Gastrocnemius medialis (tissue), 4 donors: ENCODE results near the gene CD2BP2. TPM values are rescaled to one million over a fixed set of nuclear protein-coding genes. Genes with fewer than 3 reads are reported as not detected.
A peak's percentile ranks its signal among the peaks of the same experiment; 100 is the strongest.

Experiments
- ATAC-seq, 2 donors: fragments of 150-250 bp; one replicate each; pipeline ENCODE4 v1.9.1; 2016
- DNase-seq, 2 donors: peaks; one replicate each; pipeline ENCODE4 v3.0.0-alpha.2; 2019
- H3K27ac ChIP-seq, 4 donors: fragments of 200-600 bp; sonication (generic); 1 replicate in 1 of 4; 2 replicates in 3 of 4; pipeline ENCODE4 v1.5.1; 2016 to 2018; ENCODE audit warnings: mild to moderate bottlenecking in 2 of 4, moderate library complexity in 1 of 4
- H3K27me3 ChIP-seq, 3 donors: fragments of 200-600 bp; sonication (generic) in 2 of 3; 1 replicate in 1 of 3; 2 replicates in 2 of 3; pipeline versions ENCODE4 v1.5.1 to v1.6.0; 2016 to 2019; ENCODE audit warnings: mild to moderate bottlenecking in 1 of 3, moderate library complexity in 1 of 3
- H3K36me3 ChIP-seq, 2 donors: fragments of 200-600 bp; sonication (generic) in 1 of 2; one replicate each; pipeline ENCODE4 v1.5.1; 2017 to 2018
- H3K4me1 ChIP-seq, 2 donors: fragments of 200-600 bp; sonication (generic) in 1 of 2; one replicate each; pipeline ENCODE4 v1.5.1; 2016 to 2017; ENCODE audit warnings: mild to moderate bottlenecking in 2 of 2
- H3K4me3 ChIP-seq, 4 donors: fragments of 200-600 bp; sonication (generic) in 3 of 4; 1 replicate in 1 of 4; 2 replicates in 3 of 4; pipeline ENCODE4 v1.5.1; 2016 to 2019; ENCODE audit warnings: mild to moderate bottlenecking in 2 of 4
- H3K9me3 ChIP-seq, 3 donors: fragments of 200-600 bp; sonication (generic) in 2 of 3; 1 replicate in 1 of 3; 2 replicates in 2 of 3; pipeline ENCODE4 v1.5.1; 2016 to 2019
- POLR2A ChIP-seq, 2 donors: fragments of 450-650 bp; IDR thresholded peaks; one replicate each; pipeline ENCODE4 v1.6.1; 2017; ENCODE audit warnings: antibody characterized with exemption in 2 of 2, mild to moderate bottlenecking in 2 of 2, moderate library complexity in 2 of 2
- in situ Hi-C, 4 donors: fragments of 200-750 bp; cut with MboI; loops; one replicate each; pipeline versions ENCODE4 v1.15.0 to v1.8.0; 2017; ENCODE audit warnings: low sequenced_read_pairs in 4 of 4
- intact Hi-C: fragments of 100-400 bp; cut with DNase I; formaldehyde crosslinking; loops from one replicate; pipeline ENCODE4 v1.15.1; 2023; ENCODE audit warnings: low total_unique reads
- total RNA-seq, 4 donors: library from RNA; depleted of rRNA; stranded (reverse); fragments of >200 nt; gene quantifications; one replicate each; pipeline versions ENCODE4 v1.1.0 to v1.2.3, GENCODE V29; 2016
- TF ChIP-seq, protein P1 (sequence below), 5 experiments: fragments of 450-650 bp in 3 of 5; fragments of 200-600 bp in 2 of 5; sonication (generic) in 2 of 5; IDR thresholded peaks in 4 of 5; conservative IDR thresholded peaks in 1 of 5; 1 replicate in 4 of 5; 2 replicates in 1 of 5; pipeline ENCODE4 v1.5.1; 2016 to 2019; ENCODE audit warnings: antibody characterized with exemption in 5 of 5, mild to moderate bottlenecking in 3 of 5, moderate library complexity in 3 of 5

CD2BP2 gene
- total RNA-seq, 4 donors from 2014 or later = 33.4 to 53.8 (median 40.9) TPM

DNA sequence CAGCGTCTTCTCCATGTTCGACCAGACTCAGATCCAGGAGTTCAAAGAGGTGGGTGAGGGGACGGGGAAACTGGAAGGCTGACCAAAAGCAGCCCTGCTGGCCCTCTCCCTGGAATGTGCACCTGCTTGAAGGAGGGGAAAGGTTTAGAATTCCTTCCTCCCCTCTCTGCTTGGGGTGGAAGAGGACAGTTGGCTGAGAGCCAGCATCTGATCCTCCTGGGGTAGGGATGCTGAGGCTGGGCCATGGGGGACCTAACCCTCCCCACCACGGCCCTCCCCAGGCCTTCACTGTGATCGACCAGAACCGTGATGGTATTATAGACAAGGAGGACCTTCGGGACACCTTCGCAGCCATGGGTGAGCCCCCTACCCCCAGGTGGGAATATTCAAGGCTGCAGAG, 20.8 kb upstream of the CD2BP2 start:
- H3K36me3 ChIP-seq = no peaks in the 10 kb centered on the region
- no peaks in the 10 kb centered on the region for H3K9me3 ChIP-seq
- TF ChIP-seq POLR2A (IDR thresholded peaks at IDR 0.05) = no peak
- TF ChIP-seq, protein P1, sequence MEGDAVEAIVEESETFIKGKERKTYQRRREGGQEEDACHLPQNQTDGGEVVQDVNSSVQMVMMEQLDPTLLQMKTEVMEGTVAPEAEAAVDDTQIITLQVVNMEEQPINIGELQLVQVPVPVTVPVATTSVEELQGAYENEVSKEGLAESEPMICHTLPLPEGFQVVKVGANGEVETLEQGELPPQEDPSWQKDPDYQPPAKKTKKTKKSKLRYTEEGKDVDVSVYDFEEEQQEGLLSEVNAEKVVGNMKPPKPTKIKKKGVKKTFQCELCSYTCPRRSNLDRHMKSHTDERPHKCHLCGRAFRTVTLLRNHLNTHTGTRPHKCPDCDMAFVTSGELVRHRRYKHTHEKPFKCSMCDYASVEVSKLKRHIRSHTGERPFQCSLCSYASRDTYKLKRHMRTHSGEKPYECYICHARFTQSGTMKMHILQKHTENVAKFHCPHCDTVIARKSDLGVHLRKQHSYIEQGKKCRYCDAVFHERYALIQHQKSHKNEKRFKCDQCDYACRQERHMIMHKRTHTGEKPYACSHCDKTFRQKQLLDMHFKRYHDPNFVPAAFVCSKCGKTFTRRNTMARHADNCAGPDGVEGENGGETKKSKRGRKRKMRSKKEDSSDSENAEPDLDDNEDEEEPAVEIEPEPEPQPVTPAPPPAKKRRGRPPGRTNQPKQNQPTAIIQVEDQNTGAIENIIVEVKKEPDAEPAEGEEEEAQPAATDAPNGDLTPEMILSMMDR (IDR thresholded peaks at IDR 0.05 in 4 of 5, conservative IDR thresholded peaks at IDR 0.05 in 1 of 5) = no peak
- no peak for DNase-seq
- ATAC-seq = no peak
- H3K4me3 ChIP-seq = peak overlapping the region in 2 of 4 donors; percentile 4 to 74
- H3K27me3 ChIP-seq = no peaks in the 10 kb centered on the region
- H3K4me1 ChIP-seq = peaks cover 31 to 68% of the 10 kb centered on the region in 2 donors
- in situ Hi-C loops (no loop called here), intact Hi-C loops (loop anchor here (10.0 kb wide), 1 partner anchor 281 kb away; the partner anchor contains the start of genes TBX6 and YPEL3)
- peak overlapping the region; percentile 95 to 100 (median 98) for H3K27ac ChIP-seq

DNA sequence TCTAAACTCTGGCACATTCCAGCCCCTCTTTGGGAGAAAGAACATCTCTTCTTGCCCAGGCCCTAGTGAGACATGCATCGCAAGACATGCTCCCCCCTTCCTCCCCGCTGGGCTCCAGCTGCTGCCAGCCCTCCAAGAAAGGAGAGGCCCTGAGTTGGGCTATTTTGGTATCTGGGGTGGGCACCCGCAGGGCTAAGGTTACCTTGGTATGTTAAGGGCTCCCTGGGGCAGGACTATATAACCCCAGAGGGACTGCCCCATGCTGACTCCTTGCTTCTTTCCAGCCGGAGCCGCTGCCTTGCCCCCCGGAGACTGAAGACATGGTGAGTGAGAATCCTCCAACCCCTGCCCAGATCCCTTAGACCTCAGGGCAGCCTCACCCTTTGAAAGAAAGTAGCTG, 19.4 kb upstream of the CD2BP2 start, which contains the start of gene MYL11:
Gene MYL11, plus strand, starts transcription at position 265 of the 400 bp plus-strand sequence. Its CDS starts 56 bp downstream, at position 321.
- peak in 1 of 2 donors; percentile 66 for DNase-seq
- H3K27ac ChIP-seq = peak within 1 kb of the TSS; percentile 95 to 100 (median 98)
- in situ Hi-C loops = loop anchor here in 2 of 4 donors (25.0 kb wide), 2 partner anchors 287 to 312 kb away; partner anchors contain the start of genes ALDOA (in 1 of the 2), PPP4C (in 1 of the 2), TBX6 (in 1 of the 2) and YPEL3 (in 1 of the 2)
- peaks cover 31 to 68% of the 10 kb centered on the region in 2 donors for H3K4me1 ChIP-seq
- H3K4me3 ChIP-seq = peak within 1 kb of the TSS in 3 of 4 donors; percentile 2 to 74 (median 9)
- no peaks in the 10 kb centered on the region for H3K27me3 ChIP-seq
- no peaks in the 10 kb centered on the region for H3K36me3 ChIP-seq
- ATAC-seq = no peak
- TF ChIP-seq, protein P1 (IDR thresholded peaks at IDR 0.05 in 4 of 5, conservative IDR thresholded peaks at IDR 0.05 in 1 of 5) = no peak
- no peak for TF ChIP-seq POLR2A (IDR thresholded peaks at IDR 0.05)
- no peaks in the 10 kb centered on the region for H3K9me3 ChIP-seq
- intact Hi-C loops = loop anchor here (5.0 to 10.0 kb wide), 2 partner anchors 280 to 567 kb away; partner anchors contain the start of genes MAZ, TBX6 and YPEL3

DNA sequence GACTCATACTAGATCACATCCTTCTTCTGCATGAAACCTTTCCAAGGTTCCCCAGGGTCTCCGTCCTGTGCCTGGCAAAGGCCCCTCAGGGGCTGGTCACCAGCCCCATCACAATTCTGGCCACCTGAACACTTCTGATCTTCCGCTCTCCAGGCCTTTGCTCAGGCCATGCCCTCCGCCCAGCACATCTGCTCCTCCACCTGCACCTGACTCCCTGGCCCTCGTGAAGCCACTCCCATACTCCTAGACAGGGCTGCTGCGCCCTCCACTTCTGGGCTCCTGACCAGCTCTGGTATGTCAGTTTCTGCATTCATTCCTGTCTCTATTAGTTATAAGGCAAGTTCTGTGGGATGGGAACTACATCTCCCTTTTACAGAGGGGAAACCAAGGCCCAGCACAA, 17.6 kb upstream of the CD2BP2 start:
- DNase-seq (peak in 1 of 2 donors; percentile 41), ATAC-seq (no peak)
- Histone ChIP-seq H3K9me3 (no peaks in the 10 kb centered on the region), H3K27ac (peak overlapping the region; percentile 90 to 99 (median 96)), H3K4me1 (peaks cover 37 to 69% of the 10 kb centered on the region in 2 donors), H3K4me3 (peak overlapping the region in 1 of 4 donors; percentile 58), H3K36me3 (no peaks in the 10 kb centered on the region), H3K27me3 (no peaks in the 10 kb centered on the region)
- in situ Hi-C loops (loop anchor here in 2 of 4 donors (25.0 kb wide), 2 partner anchors 285 to 310 kb away; partner anchors contain the start of genes ALDOA (in 1 of the 2), PPP4C (in 1 of the 2), TBX6 (in 1 of the 2) and YPEL3 (in 1 of the 2)), intact Hi-C loops (loop anchor here (5.0 to 10.0 kb wide), 2 partner anchors 278 to 565 kb away; partner anchors contain the start of genes MAZ, TBX6 and YPEL3)
- TF ChIP-seq, protein P1 (IDR thresholded peaks at IDR 0.05 in 4 of 5, conservative IDR thresholded peaks at IDR 0.05 in 1 of 5) = no peak
- no peak for TF ChIP-seq POLR2A (IDR thresholded peaks at IDR 0.05)

DNA sequence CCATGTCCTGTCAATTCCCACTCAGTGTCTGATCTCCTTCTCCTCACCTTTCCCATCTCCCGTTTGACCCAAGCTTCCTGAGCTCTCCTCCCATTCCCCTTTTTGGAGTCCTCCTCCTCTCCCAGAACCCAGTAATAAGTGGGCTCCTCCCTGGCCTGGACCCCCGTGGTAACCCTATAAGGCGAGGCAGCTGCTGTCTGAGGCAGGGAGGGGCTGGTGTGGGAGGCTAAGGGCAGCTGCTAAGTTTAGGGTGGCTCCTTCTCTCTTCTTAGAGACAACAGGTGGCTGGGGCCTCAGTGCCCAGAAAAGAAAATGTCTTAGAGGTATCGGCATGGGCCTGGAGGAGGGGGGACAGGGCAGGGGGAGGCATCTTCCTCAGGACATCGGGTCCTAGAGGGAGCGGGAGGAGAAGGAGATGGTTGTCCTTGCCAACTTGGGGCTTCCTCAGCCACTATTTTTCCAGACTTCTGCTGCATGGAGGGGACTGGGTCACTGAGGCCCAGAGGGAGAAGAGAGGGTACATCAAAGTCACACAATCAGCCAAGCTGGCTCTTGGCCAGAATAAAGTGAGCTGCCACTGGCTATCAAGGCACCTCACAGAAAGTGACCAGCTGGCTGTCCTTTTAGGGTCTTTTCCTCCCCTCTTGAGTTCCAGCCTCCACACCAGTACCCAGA, 17.1 kb upstream of the CD2BP2 start:
- H3K4me3 ChIP-seq = peak overlapping the region in 3 of 4 donors; percentile 47 to 58 (median 49)
- no peak for ATAC-seq
- no peaks in the 10 kb centered on the region for H3K9me3 ChIP-seq
- DNase-seq = peak in 1 of 2 donors; percentile 75
- in situ Hi-C loops (loop anchor here in 2 of 4 donors (25.0 kb wide), 2 partner anchors 285 to 310 kb away; partner anchors contain the start of genes ALDOA (in 1 of the 2), PPP4C (in 1 of the 2), TBX6 (in 1 of the 2) and YPEL3 (in 1 of the 2)), intact Hi-C loops (loop anchor here (5.0 to 10.0 kb wide), 2 partner anchors 277 to 565 kb away; partner anchors contain the start of genes MAZ, TBX6 and YPEL3)
- peak overlapping the region; percentile 90 to 99 (median 96) for H3K27ac ChIP-seq
- no peaks in the 10 kb centered on the region for H3K27me3 ChIP-seq
- H3K4me1 ChIP-seq = peaks cover 39 to 69% of the 10 kb centered on the region in 2 donors
- no peaks in the 10 kb centered on the region for H3K36me3 ChIP-seq
- no peak for TF ChIP-seq POLR2A (IDR thresholded peaks at IDR 0.05)
- TF ChIP-seq, protein P1 (IDR thresholded peaks at IDR 0.05 in 4 of 5, conservative IDR thresholded peaks at IDR 0.05 in 1 of 5) = no peak
